PFSK-1 (cell line): ENCODE measurements around the gene LRMDA.

Source experiments
- POLR2AphosphoS5 ChIP-seq: IDR thresholded peaks from 2 replicates; pipeline ENCODE4 v1.6.1; 2012; ENCODE audit warnings: low read depth, mild to moderate bottlenecking, control low read depth, low read length, moderate library complexity
- SIN3A ChIP-seq: IDR thresholded peaks from 2 replicates; pipeline ENCODE4 v1.6.1; 2012; ENCODE audit warnings: mild to moderate bottlenecking, low read length, moderate library complexity, borderline replicate concordance; ENCODE audit not compliant: insufficient read depth
- TAF1 ChIP-seq: IDR thresholded peaks from 2 replicates; pipeline ENCODE4 v1.6.1; 2012; ENCODE audit warnings: low read length, control low read depth, borderline replicate concordance; ENCODE audit not compliant: insufficient read depth
- TF ChIP-seq, protein P1 (sequence below), 2 experiments: IDR thresholded peaks; 2 replicates each; pipeline versions ENCODE4 v1.6.1 to v1.8.0; 2011 to 2012; ENCODE audit warnings: low read depth in 2 of 2, low read length in 2 of 2, control low read depth in 1 of 2, inconsistent platforms in 1 of 2, mild to moderate bottlenecking in 1 of 2, moderate library complexity in 1 of 2; ENCODE audit not compliant: insufficient read depth in 1 of 2

DNA sequence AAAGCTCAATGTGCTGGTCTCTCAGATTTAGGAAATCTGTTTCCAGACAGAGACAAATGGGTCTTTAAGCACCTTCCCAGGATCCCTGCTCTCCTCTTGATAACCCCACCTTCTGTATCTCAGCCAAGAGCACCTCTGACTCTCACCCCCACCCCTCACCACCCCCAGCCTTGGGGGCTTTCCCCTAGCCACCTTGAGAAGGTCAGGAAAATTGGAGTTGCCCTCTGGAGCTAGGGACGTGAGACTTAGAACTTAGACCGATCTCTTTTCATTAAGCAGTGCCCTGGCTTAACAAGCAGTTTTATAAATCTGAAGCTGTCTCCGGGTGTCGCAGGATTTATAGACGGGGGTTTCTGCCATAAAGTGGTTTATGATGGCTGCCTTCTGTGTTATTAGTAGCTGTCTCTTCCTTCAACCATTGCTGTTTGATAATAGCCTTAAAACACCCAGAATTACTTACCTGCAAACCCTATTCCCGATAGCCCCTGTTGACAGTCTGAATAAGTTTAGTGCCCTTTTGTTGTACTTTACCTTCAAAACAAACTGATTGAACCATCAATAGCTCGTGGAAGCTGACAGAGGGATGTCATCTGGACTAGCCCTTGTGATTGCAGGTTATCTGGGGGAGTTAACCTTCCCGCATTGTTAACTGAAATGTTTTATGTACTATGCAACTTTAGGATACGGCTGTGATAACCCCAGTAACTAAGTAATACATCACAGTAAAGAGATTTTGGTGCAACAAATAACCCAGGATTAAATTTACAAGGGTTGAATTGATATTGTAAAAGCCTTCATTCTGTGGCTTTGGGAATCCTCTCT lies 621.5 kb downstream of the LRMDA start:
- no peak for TF ChIP-seq POLR2AphosphoS5
- TF ChIP-seq TAF1, result no peak
- no peak for TF ChIP-seq SIN3A
- TF ChIP-seq, protein P1, sequence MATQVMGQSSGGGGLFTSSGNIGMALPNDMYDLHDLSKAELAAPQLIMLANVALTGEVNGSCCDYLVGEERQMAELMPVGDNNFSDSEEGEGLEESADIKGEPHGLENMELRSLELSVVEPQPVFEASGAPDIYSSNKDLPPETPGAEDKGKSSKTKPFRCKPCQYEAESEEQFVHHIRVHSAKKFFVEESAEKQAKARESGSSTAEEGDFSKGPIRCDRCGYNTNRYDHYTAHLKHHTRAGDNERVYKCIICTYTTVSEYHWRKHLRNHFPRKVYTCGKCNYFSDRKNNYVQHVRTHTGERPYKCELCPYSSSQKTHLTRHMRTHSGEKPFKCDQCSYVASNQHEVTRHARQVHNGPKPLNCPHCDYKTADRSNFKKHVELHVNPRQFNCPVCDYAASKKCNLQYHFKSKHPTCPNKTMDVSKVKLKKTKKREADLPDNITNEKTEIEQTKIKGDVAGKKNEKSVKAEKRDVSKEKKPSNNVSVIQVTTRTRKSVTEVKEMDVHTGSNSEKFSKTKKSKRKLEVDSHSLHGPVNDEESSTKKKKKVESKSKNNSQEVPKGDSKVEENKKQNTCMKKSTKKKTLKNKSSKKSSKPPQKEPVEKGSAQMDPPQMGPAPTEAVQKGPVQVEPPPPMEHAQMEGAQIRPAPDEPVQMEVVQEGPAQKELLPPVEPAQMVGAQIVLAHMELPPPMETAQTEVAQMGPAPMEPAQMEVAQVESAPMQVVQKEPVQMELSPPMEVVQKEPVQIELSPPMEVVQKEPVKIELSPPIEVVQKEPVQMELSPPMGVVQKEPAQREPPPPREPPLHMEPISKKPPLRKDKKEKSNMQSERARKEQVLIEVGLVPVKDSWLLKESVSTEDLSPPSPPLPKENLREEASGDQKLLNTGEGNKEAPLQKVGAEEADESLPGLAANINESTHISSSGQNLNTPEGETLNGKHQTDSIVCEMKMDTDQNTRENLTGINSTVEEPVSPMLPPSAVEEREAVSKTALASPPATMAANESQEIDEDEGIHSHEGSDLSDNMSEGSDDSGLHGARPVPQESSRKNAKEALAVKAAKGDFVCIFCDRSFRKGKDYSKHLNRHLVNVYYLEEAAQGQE (IDR thresholded peaks at IDR 0.05; ENCODE audit: insufficient read depth in 1 of 2, low read depth in 2 of 2, low read length in 2 of 2), result no peak
